Right kidney (tissue), 9 donors: ENCODE measurements around the gene PI4KB.
"Not testable (repeated sequence)": the region's sequence is repeated elsewhere in the genome, so short reads cannot be mapped to it uniquely, and the experiment has no call there.

Source experiments
- DNase-seq: peaks from one replicate; pipeline ENCODE4 v3.0.0-alpha.2; 2016
- long read RNA-seq, 8 donors: transcript quantifications; one replicate each; lab custom pipeline, GENCODE V29; 2026

The PI4KB gene
- long read RNA-seq, donor 1, partial matches to known transcripts: 0 of 2 reads
- long read RNA-seq, donor 1, other reads (novel, unspliced or antisense): 0 of 2 reads
- long read RNA-seq, donor 2, partial matches to known transcripts: 7 of 11 reads
- long read RNA-seq, donor 2, other reads (novel, unspliced or antisense): 0 of 11 reads
- long read RNA-seq, donor 3, partial matches to known transcripts: 0 of 2 reads
- long read RNA-seq, donor 3, other reads (novel, unspliced or antisense): 0 of 2 reads
- long read RNA-seq, donor 4, transcript PI4KB-203 (11 exons, 3,934 nt): major isoform, 6 of 13 reads
- long read RNA-seq, donor 4, partial matches to known transcripts: 6 of 13 reads
- long read RNA-seq, donor 4, other reads (novel, unspliced or antisense): 0 of 13 reads
- long read RNA-seq, donor 5, partial matches to known transcripts: 6 of 12 reads
- long read RNA-seq, donor 5, other reads (novel, unspliced or antisense): 0 of 12 reads
- long read RNA-seq, donor 6, partial matches to known transcripts: 5 of 11 reads
- long read RNA-seq, donor 6, other reads (novel, unspliced or antisense): 0 of 11 reads
- long read RNA-seq, donor 7, transcript PI4KB-203 (11 exons, 3,934 nt): major isoform, 5 of 17 reads
- long read RNA-seq, donor 7, partial matches to known transcripts: 6 of 17 reads
- long read RNA-seq, donor 7, other reads (novel, unspliced or antisense): 0 of 17 reads
- long read RNA-seq, donor 8, partial matches to known transcripts: 14 of 19 reads
- long read RNA-seq, donor 8, other reads (novel, unspliced or antisense): 0 of 19 reads

DNA sequence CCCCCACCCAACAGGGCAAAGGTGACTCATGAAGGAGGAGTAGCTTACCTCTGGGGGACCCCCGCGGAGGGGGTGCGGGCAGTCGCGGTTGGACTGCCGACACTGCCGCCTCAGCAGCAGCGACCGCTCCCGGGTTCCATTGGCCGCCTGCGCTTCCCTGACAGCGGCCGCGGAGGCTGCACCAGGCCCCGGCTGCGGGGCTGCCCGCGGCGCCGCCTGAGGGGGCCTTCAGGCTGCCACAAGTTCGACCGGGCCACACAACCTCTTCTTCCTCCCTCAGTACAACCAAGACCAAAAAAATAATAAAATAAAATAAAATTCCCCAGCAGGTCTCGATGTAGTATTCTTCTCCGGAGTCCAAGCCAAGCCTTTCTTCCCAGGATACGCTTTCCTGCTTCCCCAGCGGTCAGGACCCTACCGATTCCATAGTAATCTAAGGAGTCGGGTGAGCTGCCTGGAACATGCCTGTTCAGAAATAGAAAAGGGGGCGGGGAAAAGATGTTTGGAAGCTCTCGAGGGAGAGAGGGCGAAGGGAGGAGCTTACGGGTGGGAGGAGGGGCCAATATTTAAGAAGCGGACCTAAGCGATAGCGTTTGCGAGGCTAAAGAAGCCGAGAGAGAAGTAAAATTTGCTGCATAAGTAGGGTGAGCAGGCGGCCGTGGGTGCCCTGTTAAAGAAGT lies at the start of gene PI4KB:
Gene PI4KB (minus strand): TSS at position 194 of the 680 bp plus-strand sequence. CDS start 10,935 bp downstream, outside the sequence.
- DNase-seq: peak; percentile 100

- no peak for DNase-seq
Measured at GRCh38 chr1:151373196-151373595, 46.0 kb upstream of the PI4KB start.

DNA sequence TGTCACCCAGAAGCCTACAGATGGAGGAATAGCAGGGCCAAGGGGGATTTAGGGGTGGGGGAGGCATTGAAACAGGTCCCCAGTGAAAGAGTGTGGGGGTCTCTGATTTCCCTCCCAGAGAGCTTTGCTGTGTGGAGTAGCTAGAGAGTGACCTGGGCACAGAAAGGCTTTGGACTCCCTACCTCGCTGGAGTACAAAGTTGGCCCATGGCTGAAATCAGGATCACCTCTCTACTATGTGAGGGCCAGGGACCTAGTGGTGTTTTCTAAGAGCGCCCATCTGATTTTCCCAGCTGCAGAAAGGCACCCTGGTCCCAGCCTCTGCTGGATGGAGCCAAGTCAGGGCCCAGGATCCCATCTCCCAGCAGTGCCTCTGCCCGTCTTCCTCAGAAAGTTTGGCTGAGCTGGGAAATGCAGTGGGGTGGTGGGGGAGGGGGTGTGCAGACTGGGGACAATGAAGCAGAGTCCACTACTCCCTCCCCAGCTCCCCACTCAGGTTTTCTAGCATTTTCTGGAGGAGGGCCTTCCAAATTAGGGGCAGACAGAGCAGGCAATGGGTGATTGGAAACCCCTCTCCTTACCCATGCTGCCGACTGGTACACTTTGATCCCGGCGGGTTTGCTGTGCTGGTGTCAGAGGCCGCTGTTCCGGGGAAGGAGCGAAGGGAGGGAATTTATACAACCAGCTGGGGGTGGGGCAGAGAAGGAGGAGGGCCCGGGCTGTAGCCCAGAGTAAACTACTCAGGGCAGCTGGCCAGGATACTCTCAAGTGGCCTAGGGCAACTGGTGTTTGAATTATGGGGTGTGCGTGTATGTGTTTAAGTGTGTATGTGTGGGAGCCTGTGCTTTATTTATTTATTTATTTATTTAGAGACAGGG lies 45.1 kb upstream of the PI4KB start, which contains the start of gene SELENBP1:
Gene SELENBP1 (minus strand): TSS at position 648 of the 877 bp plus-strand sequence. CDS start 64 bp downstream, at position 584.
- peak; percentile 80 for DNase-seq

DNA sequence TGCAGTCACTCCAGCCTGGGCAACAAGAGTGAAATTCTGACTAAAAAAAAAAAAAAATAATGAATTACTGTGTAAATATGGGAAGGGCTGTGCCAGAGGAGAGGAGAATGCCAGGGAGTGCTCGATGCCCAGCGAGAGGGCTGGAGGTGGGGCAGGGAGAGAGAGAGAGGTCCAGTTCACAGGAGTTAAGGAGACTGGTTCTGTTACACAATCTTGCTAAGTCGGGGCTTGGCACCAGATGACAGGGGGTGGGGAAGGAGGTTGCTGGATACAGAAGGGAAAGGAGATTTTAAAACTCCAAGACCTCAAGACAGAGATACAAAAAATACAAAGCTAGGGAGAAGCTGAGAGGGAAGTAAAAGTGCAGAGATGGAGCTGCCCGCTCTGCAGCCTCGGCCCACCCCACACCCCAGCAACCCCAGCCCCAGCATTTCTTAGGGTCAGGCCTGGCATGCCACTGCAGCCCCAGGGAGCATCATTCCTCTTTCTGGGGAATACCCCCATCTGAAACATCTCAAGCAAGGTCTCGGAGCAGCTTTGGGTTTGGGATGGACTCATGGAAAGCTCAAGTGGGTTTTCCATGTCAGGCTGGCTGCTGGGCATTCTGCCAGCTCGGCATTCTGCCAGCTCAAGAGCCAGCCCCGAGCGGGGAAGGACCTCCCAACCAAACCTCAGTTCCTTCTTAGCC lies 44.3 kb upstream of the PI4KB start:
- DNase-seq: no peak

DNA sequence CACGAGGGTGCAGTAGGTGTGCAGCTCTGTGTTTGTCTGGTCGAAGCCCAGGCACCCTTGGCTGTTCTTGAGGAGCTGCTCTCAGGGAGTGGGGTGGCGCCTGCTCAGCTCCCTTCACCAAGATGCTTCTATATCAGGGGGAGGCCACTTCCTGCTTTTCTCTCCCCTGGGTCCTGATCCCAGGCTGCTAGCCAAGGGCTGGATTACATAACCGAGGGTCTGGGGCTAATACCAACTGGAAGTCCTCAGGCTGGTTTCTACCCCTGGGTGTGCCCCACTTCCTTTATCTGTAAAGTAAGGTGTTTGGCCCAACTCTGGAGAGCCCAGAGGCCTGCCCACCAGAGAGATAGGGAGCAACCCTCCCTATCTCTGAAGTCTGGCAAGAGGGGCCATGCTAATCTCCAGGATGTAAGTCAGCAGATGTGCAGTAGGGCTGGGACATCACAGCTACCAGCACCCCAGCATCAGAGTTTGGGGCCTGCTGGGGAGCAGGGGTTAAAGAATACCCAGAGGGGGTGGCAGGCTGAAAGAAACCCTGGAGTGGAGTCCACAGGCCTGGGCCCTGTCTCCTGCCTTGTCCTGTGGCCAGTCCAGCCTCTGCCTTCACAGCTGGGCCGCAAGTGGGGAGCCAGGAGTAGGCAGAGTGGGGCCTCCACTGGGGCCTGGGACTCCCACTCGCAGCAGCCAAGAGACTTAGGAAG lies 43.1 kb upstream of the PI4KB start:
- no peak for DNase-seq

- DNase-seq: no peak
Measured at GRCh38 chr1:151369621-151370048, 42.4 kb upstream of the PI4KB start.

DNA sequence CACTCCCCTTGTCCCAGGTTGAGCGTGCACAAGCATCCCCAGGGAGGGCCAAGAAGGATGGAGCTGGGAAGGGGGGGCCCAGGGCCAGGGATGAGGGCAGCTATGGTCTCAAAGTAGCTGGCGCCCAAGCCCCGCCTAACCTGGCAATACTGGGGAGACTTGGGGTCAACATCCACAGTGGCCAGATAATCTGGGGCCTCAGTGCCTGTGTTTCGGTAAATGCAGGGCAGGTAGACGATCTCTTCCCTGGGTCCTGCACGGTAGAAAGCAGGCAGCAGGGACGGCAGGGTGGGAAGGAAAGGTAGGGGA lies 42.0 kb upstream of the PI4KB start:
- DNase-seq: no peak

- DNase-seq: no peak
Measured at GRCh38 chr1:151368393-151369301, 41.4 kb upstream of the PI4KB start.

GRCh38 chr1:151367658-151368392 lies 40.6 kb upstream of the PI4KB start:
- no peak for DNase-seq

DNA sequence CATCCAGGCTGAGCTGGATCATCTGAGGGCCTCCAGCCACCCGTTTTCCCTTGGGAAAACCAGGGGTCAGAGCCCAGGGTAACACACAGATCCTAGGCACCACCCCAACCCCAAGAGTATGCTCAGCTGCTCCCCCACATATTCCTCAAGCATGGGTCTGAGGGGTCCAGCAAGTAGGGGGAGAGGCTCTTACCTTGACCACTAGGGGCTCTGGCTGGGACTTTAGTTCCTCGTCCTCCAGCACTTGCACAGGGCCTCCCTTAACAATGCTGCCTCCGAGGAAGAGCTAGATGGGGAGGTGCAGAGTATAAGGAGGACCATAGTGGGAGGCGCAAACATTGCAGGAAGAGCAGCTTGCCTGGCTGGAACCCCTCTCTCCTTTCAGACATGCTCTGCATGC lies 37.8 kb upstream of the PI4KB start:
- DNase-seq: no peak

- no peak for DNase-seq
Measured at GRCh38 chr1:151362308-151363155, 35.3 kb upstream of the PI4KB start.

- no peak for DNase-seq
Measured at GRCh38 chr1:151361883-151362282, 34.7 kb upstream of the PI4KB start.

DNA sequence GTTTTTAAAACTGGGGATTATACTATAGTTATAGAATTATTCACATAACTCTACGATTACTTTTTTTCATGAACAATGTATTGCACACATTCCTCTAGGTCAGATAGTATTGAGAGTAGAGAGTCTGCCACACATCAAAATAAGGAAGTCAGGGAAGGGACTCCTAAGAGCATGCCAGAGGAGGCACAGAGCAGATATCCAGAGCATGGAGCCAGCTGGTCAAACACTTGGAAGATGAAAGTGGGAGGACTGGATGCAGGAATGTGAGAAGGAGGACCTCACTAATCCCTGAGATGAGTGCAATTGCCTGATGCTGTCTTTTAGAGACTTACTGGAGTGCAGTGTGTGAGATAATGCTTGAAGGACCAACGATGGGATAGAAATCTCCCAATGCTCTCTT lies 29.5 kb upstream of the PI4KB start:
- no peak for DNase-seq

GRCh38 chr1:151352021-151352718 lies 25.0 kb upstream of the PI4KB start:
- DNase-seq: no peak

DNA sequence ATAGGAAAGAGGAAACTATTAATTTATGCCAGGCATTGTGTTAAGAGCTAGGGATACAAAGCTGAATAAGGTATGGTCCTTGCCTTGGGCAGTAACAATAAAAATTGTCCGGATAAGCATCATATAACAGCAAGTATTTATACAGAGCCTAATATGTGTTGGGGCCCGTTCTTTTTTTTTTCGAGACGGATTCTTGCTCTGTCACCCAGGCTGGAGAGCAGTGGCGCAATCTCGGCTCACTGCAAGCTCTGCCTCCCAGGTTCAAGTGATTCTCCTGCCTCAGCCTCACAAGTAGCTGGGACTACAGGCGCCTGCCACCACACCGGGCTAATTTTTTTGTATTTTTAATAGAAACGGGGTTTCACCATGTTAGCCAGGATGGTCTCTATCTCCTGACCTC lies 23.1 kb upstream of the PI4KB start:
- not testable (repeated sequence) for DNase-seq

DNA sequence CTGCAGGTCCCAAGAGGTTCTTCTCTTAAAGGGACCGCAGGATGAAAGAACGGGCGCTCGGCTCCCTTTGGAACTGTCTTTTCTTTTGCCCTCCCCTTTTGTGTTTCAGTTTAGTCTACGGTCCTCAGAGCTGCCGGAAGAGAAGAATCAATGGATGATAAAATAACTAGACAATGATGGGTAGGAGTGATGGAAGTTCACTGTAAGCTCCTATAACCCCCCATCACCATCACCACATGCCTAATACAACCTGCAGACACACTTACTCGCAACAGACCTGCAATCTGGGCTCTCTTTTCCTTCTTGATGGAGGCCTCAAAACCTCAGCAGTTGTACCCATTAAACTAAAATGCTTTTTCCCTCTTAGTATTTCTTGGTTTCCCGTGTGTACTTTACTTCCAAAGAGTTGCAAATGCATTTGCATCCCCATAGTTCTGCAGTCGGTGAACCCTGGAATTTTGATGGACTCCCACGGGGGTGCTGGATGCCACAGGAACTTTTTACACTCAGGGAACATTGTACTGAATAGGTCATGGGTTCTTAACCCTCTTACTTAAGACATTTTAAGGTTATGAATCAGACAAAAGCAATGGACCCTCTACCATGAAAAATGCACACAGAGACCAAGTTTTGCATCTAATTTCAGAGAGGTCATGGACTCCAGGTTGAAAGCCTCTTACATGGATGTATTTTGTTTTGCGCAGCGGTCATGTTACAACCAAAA lies 20.5 kb upstream of the PI4KB start:
- DNase-seq: no peak
